Measurements from ENCODE around the gene CYP27B1. TPM values are rescaled to one million over a fixed set of nuclear protein-coding genes. Genes with fewer than 3 reads are reported as not detected.

The CYP27B1 gene
- total and polyA plus RNA-seq, 10 donors = 0.20 to 1.5 (median 0.47) TPM

DNA sequence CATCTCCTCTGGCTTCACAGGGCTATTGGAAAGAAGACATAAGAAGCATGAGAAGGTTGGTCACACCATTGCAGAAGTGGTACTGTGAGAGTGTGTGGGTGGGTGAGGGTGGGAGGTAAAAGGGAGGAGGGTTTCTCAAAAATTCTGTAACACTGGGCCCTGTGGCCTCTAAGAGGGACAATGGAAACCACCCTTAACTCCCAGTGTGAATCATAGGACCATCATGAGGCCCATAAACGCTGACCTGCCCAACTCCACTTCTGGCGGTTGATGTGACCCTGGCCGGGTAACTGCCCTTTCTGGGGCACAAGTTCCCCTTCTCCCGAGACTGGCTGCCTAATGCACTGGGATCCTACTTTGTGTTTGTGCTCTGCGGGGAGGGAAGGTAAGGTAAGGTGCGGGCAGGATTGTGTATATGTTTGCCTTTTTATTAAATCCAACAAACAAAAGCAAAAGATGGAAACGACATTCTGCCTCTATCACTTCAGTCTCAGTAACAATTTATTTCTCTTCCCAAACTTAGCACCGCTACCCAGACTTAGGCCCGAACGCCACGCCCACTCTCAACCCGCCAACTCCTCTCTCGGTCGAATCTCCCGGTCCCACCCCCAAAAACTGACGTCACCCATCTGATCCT, 4.5 kb upstream of the CYP27B1 start:
- 2 to 4% (median 3%) methylated on average over 16 of the region's 16 CpGs for WGBS, 5 donors
- intact Hi-C loops (cut with DNase I; ENCODE audit: low total_unique reads) = no loop called here

DNA sequence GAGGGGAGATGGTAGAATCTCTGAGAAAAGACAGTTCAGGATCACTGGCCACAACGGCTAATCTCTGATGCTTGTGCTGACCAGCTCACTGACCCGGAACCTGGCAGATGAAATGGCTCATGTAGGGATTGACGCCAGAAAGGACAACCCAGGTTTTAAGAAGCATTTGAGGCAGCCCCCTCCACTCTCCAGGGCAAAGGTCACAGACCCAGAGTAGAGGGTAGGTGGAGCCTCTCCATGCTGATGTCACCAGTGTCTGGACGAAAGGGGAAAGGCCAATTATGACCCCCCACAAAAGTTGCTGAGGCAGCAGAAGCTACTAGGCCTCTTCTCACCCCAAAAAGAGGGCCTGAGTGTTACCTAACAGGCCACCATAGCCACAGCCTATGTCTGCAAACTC, 3.9 kb upstream of the CYP27B1 start:
- Histone ChIP-seq H3K27me3 (replicated peaks in 1 of 7) (peaks cover 2 to 19% (median 16%) of the 10 kb centered on the region in 7 donors), H3K4me3 (no peak overlapping the region), H3K9me3 (no peaks in the 10 kb centered on the region), H3K27ac (peak overlapping the region in 1 of 8 donors; percentile 91), H3K36me3 (peaks cover 0 to 28% (median 1%) of the 10 kb centered on the region in 6 donors), H3K4me1 (peaks cover 16 to 54% (median 37%) of the 10 kb centered on the region in 6 donors)
- 81 to 95% (median 93%) methylated on average over 4 of the region's 4 CpGs for WGBS, 5 donors
- intact Hi-C loops (cut with DNase I; ENCODE audit: low total_unique reads) = no loop called here
- DNase-seq = no peak
- TF ChIP-seq, protein P1, sequence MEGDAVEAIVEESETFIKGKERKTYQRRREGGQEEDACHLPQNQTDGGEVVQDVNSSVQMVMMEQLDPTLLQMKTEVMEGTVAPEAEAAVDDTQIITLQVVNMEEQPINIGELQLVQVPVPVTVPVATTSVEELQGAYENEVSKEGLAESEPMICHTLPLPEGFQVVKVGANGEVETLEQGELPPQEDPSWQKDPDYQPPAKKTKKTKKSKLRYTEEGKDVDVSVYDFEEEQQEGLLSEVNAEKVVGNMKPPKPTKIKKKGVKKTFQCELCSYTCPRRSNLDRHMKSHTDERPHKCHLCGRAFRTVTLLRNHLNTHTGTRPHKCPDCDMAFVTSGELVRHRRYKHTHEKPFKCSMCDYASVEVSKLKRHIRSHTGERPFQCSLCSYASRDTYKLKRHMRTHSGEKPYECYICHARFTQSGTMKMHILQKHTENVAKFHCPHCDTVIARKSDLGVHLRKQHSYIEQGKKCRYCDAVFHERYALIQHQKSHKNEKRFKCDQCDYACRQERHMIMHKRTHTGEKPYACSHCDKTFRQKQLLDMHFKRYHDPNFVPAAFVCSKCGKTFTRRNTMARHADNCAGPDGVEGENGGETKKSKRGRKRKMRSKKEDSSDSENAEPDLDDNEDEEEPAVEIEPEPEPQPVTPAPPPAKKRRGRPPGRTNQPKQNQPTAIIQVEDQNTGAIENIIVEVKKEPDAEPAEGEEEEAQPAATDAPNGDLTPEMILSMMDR (IDR thresholded peaks at IDR 0.05 in 8 of 11, conservative IDR thresholded peaks at IDR 0.05 in 3 of 11) = no peak
- TF ChIP-seq POLR2AphosphoS5 (IDR thresholded peaks at IDR 0.05) (no peak), POLR2A (IDR thresholded peaks at IDR 0.05) (no peak)

More for the DNA sequence above, 4.5 kb upstream of the CYP27B1 start:
- Histone ChIP-seq H3K4me1 (peaks cover 10 to 47% (median 30%) of the 10 kb centered on the region in 6 donors), H3K9me3 (no peaks in the 10 kb centered on the region), H3K36me3 (peaks cover 0 to 28% (median 1%) of the 10 kb centered on the region in 6 donors), H3K27me3 (replicated peaks in 1 of 7) (peaks cover 0 to 12% (median 10%) of the 10 kb centered on the region in 7 donors), H3K4me3 (peak overlapping the region; percentile 66 to 94 (median 82)), H3K27ac (peak overlapping the region; percentile 70 to 93 (median 90))
- DNase-seq = peak; percentile 92
- TF ChIP-seq, protein P1 (IDR thresholded peaks at IDR 0.05 in 8 of 11, conservative IDR thresholded peaks at IDR 0.05 in 3 of 11) = no peak
- TF ChIP-seq POLR2AphosphoS5 (IDR thresholded peaks at IDR 0.05) = no peak
- no peak for TF ChIP-seq POLR2A (IDR thresholded peaks at IDR 0.05)

DNA sequence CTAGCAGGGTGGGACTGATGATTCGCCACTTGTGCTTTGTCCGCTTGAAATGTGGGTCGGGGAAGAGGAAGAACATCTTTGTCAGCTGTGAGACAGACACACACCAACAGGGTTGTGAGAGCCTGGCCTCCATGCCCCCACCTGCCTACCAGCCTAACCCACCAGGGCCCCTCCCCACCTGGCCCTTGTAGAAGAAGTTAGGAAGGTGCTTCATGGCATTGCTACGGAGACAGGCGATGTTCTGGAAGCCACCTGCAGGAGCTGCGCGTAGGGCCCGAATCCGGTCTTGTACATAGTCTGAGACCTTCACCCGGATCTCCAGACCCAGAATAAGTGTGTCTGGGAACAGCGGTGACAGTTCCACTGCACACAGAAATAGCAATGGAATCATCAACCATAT, 2.7 kb upstream of the CYP27B1 start:
- Histone ChIP-seq H3K4me3 (no peak overlapping the region), H3K9me3 (no peaks in the 10 kb centered on the region), H3K27ac (no peak overlapping the region), H3K36me3 (peaks cover 0 to 28% (median 1%) of the 10 kb centered on the region in 6 donors), H3K4me1 (peaks cover 26 to 61% (median 47%) of the 10 kb centered on the region in 6 donors), H3K27me3 (replicated peaks in 1 of 7) (peaks cover 7 to 30% (median 28%) of the 10 kb centered on the region in 7 donors)
- intact Hi-C loops (cut with DNase I; ENCODE audit: low total_unique reads) = no loop called here
- 94 to 97% (median 96%) methylated on average over 11 of the region's 11 CpGs for WGBS, 5 donors
- DNase-seq = no peak
- TF ChIP-seq POLR2AphosphoS5 (IDR thresholded peaks at IDR 0.05) = no peak
- TF ChIP-seq, protein P1 (IDR thresholded peaks at IDR 0.05 in 8 of 11, conservative IDR thresholded peaks at IDR 0.05 in 3 of 11) = no peak
- TF ChIP-seq POLR2A (IDR thresholded peaks at IDR 0.05) = no peak

DNA sequence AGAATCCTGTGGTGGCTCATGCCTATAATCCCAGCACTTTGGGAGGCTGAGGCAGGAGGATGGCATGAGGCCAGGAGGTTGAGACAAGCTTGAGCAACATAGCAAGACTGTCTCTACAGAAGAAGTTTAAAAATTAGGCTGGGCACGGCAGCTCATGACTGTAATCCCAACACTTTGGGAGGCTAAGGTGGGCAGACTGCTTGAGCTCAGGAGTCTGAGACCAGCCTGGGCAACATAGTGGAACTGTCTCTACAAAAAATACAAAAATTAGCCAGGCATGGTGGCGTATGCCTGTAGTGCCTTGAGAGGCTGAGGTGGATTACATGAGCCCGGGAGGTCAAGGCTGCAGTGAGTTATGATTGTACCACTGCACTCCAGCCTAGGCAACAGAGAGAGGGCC, 998 bp upstream of the CYP27B1 start:
- peaks cover 28 to 56% (median 43%) of the 10 kb centered on the region in 6 donors for H3K4me1 ChIP-seq
- peaks cover 7 to 45% (median 36%) of the 10 kb centered on the region in 7 donors for H3K27me3 ChIP-seq (replicated peaks in 1 of 7)
- H3K4me3 ChIP-seq = no peak overlapping the region
- TF ChIP-seq, protein P1 (IDR thresholded peaks at IDR 0.05 in 8 of 11, conservative IDR thresholded peaks at IDR 0.05 in 3 of 11) = no peak
- no peak for TF ChIP-seq POLR2AphosphoS5 (IDR thresholded peaks at IDR 0.05)
- TF ChIP-seq POLR2A (IDR thresholded peaks at IDR 0.05) = no peak
- DNase-seq = no peak
- H3K27ac ChIP-seq = no peak overlapping the region
- 85 to 96% (median 91%) methylated on average over 3 of the region's 3 CpGs for WGBS, 5 donors
- intact Hi-C loops (cut with DNase I; ENCODE audit: low total_unique reads) = no loop called here
- H3K36me3 ChIP-seq = peaks cover 0 to 28% (median 1%) of the 10 kb centered on the region in 6 donors
- H3K9me3 ChIP-seq = no peaks in the 10 kb centered on the region
